A673 (cell line): ENCODE data around the gene ARHGAP26. TPM values are rescaled to one million over a fixed set of nuclear protein-coding genes. Genes with fewer than 3 reads are reported as not detected.
"Not testable (repeated sequence)": the region's sequence is repeated elsewhere in the genome, so short reads cannot be mapped to it uniquely, and the experiment has no call there.

ENCODE experiments used
- BruUV-seq: library from RNA; stranded (reverse); fragments of 400-500 nt; replicated peaks from 2 replicates; lab custom pipeline; 2021; lab: Mats Ljungman, UMichigan
- CTCF ChIA-PET: fragments of 300-600 bp; sonication (Branson Sonifier 250); formaldehyde crosslinking; loops from one replicate; lab custom pipeline; 2022; ENCODE audit warnings: antibody characterized with exemption; lab: Charles Lee
- POLR2A ChIA-PET: fragments of 300-600 bp; sonication (Branson Sonifier 250); formaldehyde crosslinking; loops from one replicate; lab custom pipeline; 2022; ENCODE audit warnings: antibody characterized with exemption; ENCODE audit not compliant: low non-redundant PET; lab: Charles Lee
- DNase-seq: peaks from one replicate; pipeline ENCODE4 v3.0.0-alpha.2; 2015; ENCODE audit warnings: low spot score
- H3K27ac ChIP-seq: fragments of 200-600 bp; sonication (generic); 2 replicates; pipeline ENCODE4 v1.5.1; 2016; ENCODE audit warnings: mixed run types, low read depth, mild to moderate bottlenecking, mixed read lengths, antibody characterized with exemption, low read length; ENCODE audit not compliant: poor library complexity, severe bottlenecking
- H3K27me3 ChIP-seq: fragments of 200-600 bp; sonication (generic); replicated peaks from 2 replicates; pipeline ENCODE4 v1.6.1; 2017; ENCODE audit warnings: mixed run types, low read depth, mild to moderate bottlenecking, mixed read lengths, antibody characterized with exemption, low read length; ENCODE audit not compliant: insufficient read depth, poor library complexity
- H3K36me3 ChIP-seq: fragments of 200-600 bp; sonication (generic); 2 replicates; pipeline ENCODE4 v1.6.1; 2016; ENCODE audit warnings: mixed run types, mild to moderate bottlenecking, mixed read lengths, antibody characterized with exemption, low read length; ENCODE audit not compliant: insufficient read depth, poor library complexity, severe bottlenecking
- H3K4me1 ChIP-seq: fragments of 200-600 bp; sonication (generic); 2 replicates; pipeline ENCODE4 v1.6.1; 2017; ENCODE audit warnings: mixed run types, mild to moderate bottlenecking, mixed read lengths, antibody characterized with exemption, low read length; ENCODE audit not compliant: insufficient read depth, poor library complexity, severe bottlenecking
- H3K4me3 ChIP-seq: fragments of 200-600 bp; sonication (generic); 2 replicates; pipeline ENCODE4 v1.5.1; 2016; ENCODE audit warnings: low read depth, mixed run types, mild to moderate bottlenecking, mixed read lengths, low read length; ENCODE audit not compliant: poor library complexity, severe bottlenecking
- H3K9me3 ChIP-seq: fragments of 200-600 bp; sonication (generic); 2 replicates; pipeline ENCODE4 v1.6.1; 2016; ENCODE audit warnings: mixed run types, low read depth, mild to moderate bottlenecking, mixed read lengths, antibody characterized with exemption, low read length; ENCODE audit not compliant: poor library complexity, severe bottlenecking
- EZH2 ChIP-seq: fragments of 200-600 bp; sonication (generic); IDR thresholded peaks from 2 replicates; pipeline ENCODE4 v1.6.1; 2017; ENCODE audit warnings: borderline replicate concordance, low read depth, mild to moderate bottlenecking, mixed read lengths, antibody characterized with exemption, low read length; ENCODE audit not compliant: poor library complexity, severe bottlenecking
- intact Hi-C: fragments of 100-400 bp; cut with micrococcal nuclease; formaldehyde crosslinking; loops from one replicate; pipeline ENCODE4 v1.10.0; 2022; ENCODE audit not compliant: unreplicated experiment
- total RNA-seq: library from RNA; stranded (reverse); gene quantifications from 2 replicates; pipeline ENCODE4 v1.2.3, GENCODE V29; 2021
- TF ChIP-seq, protein P1 (sequence below): fragments of 300-800, 200-600 bp; sonication (generic); conservative IDR thresholded peaks from 2 replicates; pipeline ENCODE4 v1.5.1; 2017; ENCODE audit warnings: low read depth, mild to moderate bottlenecking, antibody characterized with exemption, low read length, moderate library complexity, mixed read lengths

Gene ARHGAP26
- total RNA-seq, 1 experiment from 2014 or later = 25.5 TPM

GRCh38 chr5:142997591-142997990 lies 227.4 kb downstream of the ARHGAP26 start:
- Histone ChIP-seq H3K4me3 (no peak overlapping the region), H3K9me3 (no peaks in the 10 kb centered on the region), H3K27ac (no peak overlapping the region), H3K36me3 (no peaks in the 10 kb centered on the region), H3K27me3 (no peaks in the 10 kb centered on the region), H3K4me1 (peaks cover 13% of the 10 kb centered on the region)
- ChIA-PET CTCF (interaction anchor here (0.7 kb wide), 1 partner anchor 1206 kb away, joined by 5 read pairs; no protein-coding TSS in a partner anchor), POLR2A (no interaction called here)
- intact Hi-C loops = no loop called here
- TF ChIP-seq, protein P1, sequence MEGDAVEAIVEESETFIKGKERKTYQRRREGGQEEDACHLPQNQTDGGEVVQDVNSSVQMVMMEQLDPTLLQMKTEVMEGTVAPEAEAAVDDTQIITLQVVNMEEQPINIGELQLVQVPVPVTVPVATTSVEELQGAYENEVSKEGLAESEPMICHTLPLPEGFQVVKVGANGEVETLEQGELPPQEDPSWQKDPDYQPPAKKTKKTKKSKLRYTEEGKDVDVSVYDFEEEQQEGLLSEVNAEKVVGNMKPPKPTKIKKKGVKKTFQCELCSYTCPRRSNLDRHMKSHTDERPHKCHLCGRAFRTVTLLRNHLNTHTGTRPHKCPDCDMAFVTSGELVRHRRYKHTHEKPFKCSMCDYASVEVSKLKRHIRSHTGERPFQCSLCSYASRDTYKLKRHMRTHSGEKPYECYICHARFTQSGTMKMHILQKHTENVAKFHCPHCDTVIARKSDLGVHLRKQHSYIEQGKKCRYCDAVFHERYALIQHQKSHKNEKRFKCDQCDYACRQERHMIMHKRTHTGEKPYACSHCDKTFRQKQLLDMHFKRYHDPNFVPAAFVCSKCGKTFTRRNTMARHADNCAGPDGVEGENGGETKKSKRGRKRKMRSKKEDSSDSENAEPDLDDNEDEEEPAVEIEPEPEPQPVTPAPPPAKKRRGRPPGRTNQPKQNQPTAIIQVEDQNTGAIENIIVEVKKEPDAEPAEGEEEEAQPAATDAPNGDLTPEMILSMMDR = no peak
- no peak for TF ChIP-seq EZH2
- no peak for DNase-seq
- no TSS peak for BruUV-seq

DNA sequence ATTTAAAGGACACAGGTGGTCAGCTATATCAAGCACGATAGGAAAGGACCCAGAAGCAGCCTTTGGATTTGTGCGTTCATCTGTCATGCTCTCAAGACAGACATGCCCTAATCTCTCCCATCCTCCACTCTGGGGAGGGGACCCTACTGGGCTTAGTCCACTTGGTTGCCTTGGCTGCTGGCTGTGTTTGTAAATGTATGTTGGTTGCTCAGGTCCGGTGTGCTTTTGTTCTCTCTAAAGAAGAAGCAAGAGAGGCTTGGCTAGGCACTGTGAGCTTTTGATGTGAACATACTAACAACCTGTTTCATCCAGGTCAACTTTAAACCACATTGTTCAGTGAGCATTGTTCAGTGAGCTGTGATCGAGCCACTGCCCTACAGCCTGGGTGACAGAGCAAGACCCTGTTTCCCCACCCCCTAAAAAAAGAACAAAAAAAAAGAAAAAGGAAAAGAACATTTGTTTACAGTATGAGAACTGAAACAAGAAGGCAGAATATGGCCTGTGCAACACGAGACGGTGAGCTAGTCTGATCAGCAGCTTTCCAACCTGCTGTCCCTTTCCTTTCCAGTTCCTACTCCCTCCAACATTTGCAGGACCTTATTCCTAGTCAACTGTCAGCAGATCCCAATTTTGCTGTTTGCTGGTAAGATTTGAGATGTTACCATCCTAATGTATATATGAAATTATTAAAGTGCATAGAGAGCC lies 228.3 kb downstream of the ARHGAP26 start:
- ChIA-PET POLR2A (no interaction called here), CTCF (no interaction called here)
- Histone ChIP-seq H3K4me1 (peaks cover 22% of the 10 kb centered on the region), H3K27me3 (no peaks in the 10 kb centered on the region), H3K27ac (no peak overlapping the region), H3K9me3 (no peaks in the 10 kb centered on the region), H3K4me3 (no peak overlapping the region), H3K36me3 (no peaks in the 10 kb centered on the region)
- intact Hi-C loops = no loop called here
- TF ChIP-seq EZH2 = no peak
- TF ChIP-seq, protein P1 = no peak
- no TSS peak for BruUV-seq
- no peak for DNase-seq

GRCh38 chr5:143000551-143000950 lies 230.4 kb downstream of the ARHGAP26 start:
- CTCF ChIA-PET, POLR2A ChIA-PET, H3K9me3 ChIP-seq, H3K36me3 ChIP-seq, H3K27ac ChIP-seq, H3K27me3 ChIP-seq, H3K4me3 ChIP-seq, DNase-seq, BruUV-seq: not testable (repeated sequence)
- intact Hi-C loops = loop anchor here (5.0 kb wide), 1 partner anchor 827 kb away; no protein-coding TSS in a partner anchor
- peaks cover 25% of the 10 kb centered on the region for H3K4me1 ChIP-seq
